Activated CD8-positive, alpha-beta memory T cell treated with anti-CD3 and anti-CD28 coated beads, Interleukin-2, amount 10 ng/mL, durations not matched to agents 7 days and 5 days (primary cell): Measurements from ENCODE around the gene ERBB4. TPM values are rescaled to one million over a fixed set of nuclear protein-coding genes. Genes with fewer than 3 reads are reported as not detected.

Source experiments
- ATAC-seq: fragments of 150-1000 bp; cut with Tn5 transposase; one replicate; pipeline ENCODE4 v1.10.0; 2021; ENCODE audit warnings: moderate library complexity
- CTCF ChIA-PET: fragments of 350-600 bp; sonication (Branson Sonifier 250); formaldehyde crosslinking; loops from one replicate; lab custom pipeline; 2021; ENCODE audit warnings: antibody characterized with exemption; lab: Charles Lee
- DNase-seq: peaks from one replicate; pipeline ENCODE4 v3.0.0-alpha.2; 2020
- H3K27ac Mint-ChIP-seq: one replicate; pipeline ENCODE4 v1.8.0; 2021; ENCODE audit warnings: mild to moderate bottlenecking, mixed read lengths
- H3K27me3 Mint-ChIP-seq: one replicate; pipeline ENCODE4 v1.8.0; 2021; ENCODE audit warnings: mixed read lengths
- H3K36me3 Mint-ChIP-seq: one replicate; pipeline ENCODE4 v1.8.0; 2021; ENCODE audit warnings: mild to moderate bottlenecking, mixed read lengths
- H3K4me1 Mint-ChIP-seq: one replicate; pipeline ENCODE4 v1.8.0; 2021; ENCODE audit warnings: mixed read lengths
- H3K4me3 Mint-ChIP-seq: one replicate; pipeline ENCODE4 v1.8.0; 2021; ENCODE audit warnings: mild to moderate bottlenecking, moderate library complexity, mixed read lengths
- H3K9me3 Mint-ChIP-seq: one replicate; pipeline ENCODE4 v1.8.0; 2022; ENCODE audit warnings: low read depth, mixed read lengths
- total RNA-seq, 2 experiments: library from RNA; stranded (reverse); gene quantifications; one replicate each; pipeline ENCODE4 v1.2.3, GENCODE V29; 2021

Gene ERBB4
- total RNA-seq, 2 experiments from 2014 or later: not detected

DNA sequence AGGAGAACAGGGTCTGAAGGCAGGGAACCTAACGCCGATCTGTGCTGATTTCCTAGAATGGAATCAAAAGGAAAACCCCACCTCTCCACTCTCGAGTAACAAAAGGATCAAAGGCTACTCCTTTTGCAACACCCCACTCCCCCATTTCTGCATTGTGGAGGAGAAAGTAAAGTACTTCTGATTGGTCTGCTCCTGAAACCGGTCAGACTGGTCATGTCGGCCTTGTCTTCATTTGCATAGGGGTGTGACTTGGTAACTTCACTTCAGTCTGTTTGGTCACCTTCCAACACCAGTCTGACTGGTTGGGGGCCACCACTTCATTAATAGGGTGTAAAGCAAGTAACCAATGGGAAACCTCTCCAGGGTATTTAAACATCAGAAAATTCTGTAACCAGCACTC lies 771.9 kb downstream of the ERBB4 start:
- Mint-ChIP-seq H3K36me3 (no peaks in the 10 kb centered on the region), H3K27me3 (no peaks in the 10 kb centered on the region), H3K27ac (no peak overlapping the region), H3K9me3 (peaks cover 4% of the 10 kb centered on the region), H3K4me1 (no peaks in the 10 kb centered on the region), H3K4me3 (no peak overlapping the region)
- ATAC-seq: no peak
- CTCF ChIA-PET: no interaction called here
- no peak for DNase-seq

DNA sequence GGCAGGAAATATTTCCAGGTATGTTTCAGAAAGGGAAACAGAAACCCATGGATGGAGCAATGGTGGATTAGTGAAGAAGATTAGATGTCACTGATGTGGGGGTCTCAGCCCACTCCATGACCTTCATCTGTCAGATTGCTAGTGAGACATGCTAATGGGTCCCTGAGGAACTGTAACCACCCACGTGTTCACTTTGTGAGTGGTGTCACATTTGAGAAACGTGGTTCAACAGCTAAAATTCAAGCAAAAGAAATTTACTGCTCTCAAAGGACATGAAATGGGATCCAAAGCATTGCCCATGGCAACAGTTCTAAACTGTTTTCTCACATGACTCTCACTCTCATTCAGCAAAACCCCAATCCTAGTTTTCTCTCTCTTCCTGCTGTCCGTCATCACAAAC lies 776.1 kb downstream of the ERBB4 start:
- H3K36me3 Mint-ChIP-seq: no peaks in the 10 kb centered on the region
- H3K27ac Mint-ChIP-seq: no peak overlapping the region
- no peak overlapping the region for H3K4me3 Mint-ChIP-seq
- CTCF ChIA-PET: no interaction called here
- DNase-seq: no peak
- ATAC-seq: no peak
- H3K4me1 Mint-ChIP-seq: no peaks in the 10 kb centered on the region
- H3K9me3 Mint-ChIP-seq: no peaks in the 10 kb centered on the region
- H3K27me3 Mint-ChIP-seq: no peaks in the 10 kb centered on the region

DNA sequence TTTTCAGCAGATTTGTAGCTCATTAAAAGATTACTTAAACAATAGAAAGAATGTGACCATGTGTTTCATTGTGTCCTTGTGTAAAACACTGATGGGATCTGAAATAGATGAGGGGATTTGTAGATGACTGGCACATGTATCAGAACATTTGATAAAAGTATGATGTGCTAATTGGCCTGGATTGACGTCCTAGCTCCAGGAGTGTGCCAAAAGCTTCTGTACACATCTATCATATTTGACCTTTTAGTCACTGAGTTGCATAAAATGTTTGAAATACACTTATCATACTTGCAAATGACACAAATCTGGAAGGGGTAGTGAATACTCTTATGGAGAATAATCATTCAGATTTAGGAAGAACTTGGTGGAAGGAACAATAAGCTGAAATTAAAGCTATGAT lies 778.5 kb downstream of the ERBB4 start:
- Mint-ChIP-seq H3K36me3 (no peaks in the 10 kb centered on the region), H3K9me3 (no peaks in the 10 kb centered on the region), H3K4me1 (no peaks in the 10 kb centered on the region), H3K4me3 (no peak overlapping the region), H3K27me3 (no peaks in the 10 kb centered on the region), H3K27ac (no peak overlapping the region)
- no peak for ATAC-seq
- DNase-seq: no peak
- CTCF ChIA-PET: no interaction called here

DNA sequence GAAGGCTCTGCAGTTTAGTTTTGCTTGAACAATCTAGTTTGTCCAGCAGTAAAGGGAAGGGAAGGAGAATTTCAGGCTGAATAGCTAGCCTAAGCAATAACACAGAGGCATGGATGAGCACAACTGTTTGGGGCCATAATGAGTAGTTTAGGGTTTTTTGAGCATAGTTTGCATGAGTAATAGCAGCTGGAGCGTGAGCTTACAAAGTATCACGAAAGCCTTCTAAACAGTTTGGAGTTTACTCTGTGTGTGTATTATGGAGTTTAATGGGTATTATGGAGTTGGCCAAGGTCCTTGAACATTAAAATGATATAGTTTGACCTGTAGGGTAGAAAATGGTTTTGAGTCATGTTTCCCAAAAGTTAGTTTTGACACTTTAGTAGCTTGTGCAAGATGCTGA lies 782.3 kb downstream of the ERBB4 start:
- Mint-ChIP-seq H3K4me1 (no peaks in the 10 kb centered on the region), H3K36me3 (no peaks in the 10 kb centered on the region), H3K9me3 (no peaks in the 10 kb centered on the region), H3K27ac (no peak overlapping the region), H3K4me3 (no peak overlapping the region), H3K27me3 (no peaks in the 10 kb centered on the region)
- CTCF ChIA-PET: interaction anchor here (0.9 kb wide), 1 partner anchor 11 kb away, joined by 3 read pairs; no protein-coding TSS in a partner anchor
- no peak for DNase-seq
- ATAC-seq: no peak

DNA sequence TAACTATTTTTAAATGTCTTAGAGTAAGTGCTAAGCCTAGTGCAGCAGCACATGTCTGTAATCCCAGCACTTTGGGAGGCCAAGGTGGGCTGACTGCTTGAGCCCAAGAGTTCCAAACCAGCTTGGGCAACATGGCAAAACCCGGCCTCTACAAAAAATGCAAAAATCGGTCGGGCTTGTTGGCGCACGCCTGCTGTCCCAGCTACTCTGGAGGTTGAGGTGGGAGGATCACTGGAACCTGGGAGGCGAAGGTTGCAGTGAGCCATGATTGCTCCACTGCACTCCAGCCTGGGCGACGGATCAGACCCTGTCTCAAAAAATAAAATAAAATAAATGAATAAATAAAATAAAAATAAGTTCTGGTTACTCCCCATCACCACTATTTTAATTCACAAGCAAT lies 783.4 kb downstream of the ERBB4 start:
- CTCF ChIA-PET: no interaction called here
- Mint-ChIP-seq H3K4me1 (no peaks in the 10 kb centered on the region), H3K9me3 (no peaks in the 10 kb centered on the region), H3K4me3 (no peak overlapping the region), H3K36me3 (no peaks in the 10 kb centered on the region), H3K27ac (no peak overlapping the region), H3K27me3 (no peaks in the 10 kb centered on the region)
- DNase-seq (no peak), ATAC-seq (no peak)

DNA sequence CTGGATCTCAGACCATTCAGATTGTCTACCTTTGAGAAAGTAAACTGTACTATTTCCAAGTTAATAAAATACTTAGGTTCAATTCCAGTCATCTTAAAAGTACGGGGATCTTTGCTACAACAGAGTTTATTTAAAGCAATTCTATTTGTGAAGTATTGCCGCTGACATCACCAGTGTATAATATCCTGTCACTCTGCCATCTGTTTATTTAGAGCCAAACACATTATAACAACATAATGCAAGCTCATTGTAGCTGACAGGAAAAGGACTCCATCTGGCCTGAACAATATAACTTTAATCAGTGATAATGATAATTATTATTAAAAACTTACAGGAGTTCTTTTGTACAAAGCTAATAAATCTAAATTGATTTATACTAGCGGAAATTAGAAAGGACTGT lies 786.8 kb downstream of the ERBB4 start:
- Mint-ChIP-seq H3K4me3 (no peak overlapping the region), H3K27me3 (no peaks in the 10 kb centered on the region), H3K9me3 (no peaks in the 10 kb centered on the region), H3K36me3 (no peaks in the 10 kb centered on the region), H3K4me1 (no peaks in the 10 kb centered on the region), H3K27ac (no peak overlapping the region)
- no peak for DNase-seq
- CTCF ChIA-PET: no interaction called here
- no peak for ATAC-seq

- CTCF ChIA-PET: no interaction called here
- ATAC-seq (no peak), DNase-seq (no peak)
- Mint-ChIP-seq H3K4me3 (no peak overlapping the region), H3K36me3 (no peaks in the 10 kb centered on the region), H3K27me3 (no peaks in the 10 kb centered on the region), H3K9me3 (no peaks in the 10 kb centered on the region), H3K4me1 (no peaks in the 10 kb centered on the region), H3K27ac (no peak overlapping the region)
Observed at GRCh38 chr2:211748339-211748738, 790.3 kb downstream of the ERBB4 start.

DNA sequence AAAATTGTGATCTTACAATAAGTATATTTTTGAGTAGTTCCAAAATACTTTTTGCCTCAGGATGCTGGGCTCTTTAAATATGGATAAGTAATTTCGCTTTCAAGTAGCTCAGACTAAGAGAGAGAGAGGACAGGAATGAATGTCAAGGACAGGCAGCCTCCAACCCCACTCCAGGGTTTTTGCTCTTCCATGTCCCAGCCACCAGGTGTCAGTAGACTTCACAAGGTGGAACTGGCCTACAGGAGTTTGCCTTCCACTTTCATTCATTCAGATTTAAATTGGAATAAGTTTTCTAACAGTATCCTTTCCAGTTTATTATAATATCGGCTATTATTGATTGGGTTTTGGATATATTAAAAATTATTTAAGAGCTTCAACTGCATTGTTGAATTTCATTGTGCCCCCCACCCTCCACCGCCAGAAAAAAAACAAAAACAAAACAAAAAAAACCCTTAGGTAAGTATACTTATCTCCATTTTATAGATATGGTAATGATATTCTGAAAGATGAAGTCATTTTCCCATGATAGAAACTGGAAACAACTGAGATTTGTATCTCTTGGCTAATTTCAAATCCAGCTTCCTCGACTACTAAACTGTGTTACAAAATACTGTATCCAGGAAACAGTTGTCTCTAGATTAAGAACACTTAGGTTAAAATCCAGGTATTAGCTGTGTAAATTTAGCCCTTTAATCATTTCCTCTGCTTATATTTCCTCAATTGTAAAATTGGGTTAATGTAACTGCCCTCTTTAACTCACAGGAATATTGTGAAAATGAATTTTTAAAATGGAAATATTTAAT lies 793.1 kb downstream of the ERBB4 start:
- H3K4me1 Mint-ChIP-seq: no peaks in the 10 kb centered on the region

GRCh38 chr2:211744379-211744778 lies 794.2 kb downstream of the ERBB4 start:
- DNase-seq (no peak), ATAC-seq (no peak)
- no peaks in the 10 kb centered on the region for H3K36me3 Mint-ChIP-seq
- H3K4me3 Mint-ChIP-seq: no peak overlapping the region
- no peaks in the 10 kb centered on the region for H3K9me3 Mint-ChIP-seq
- H3K27ac Mint-ChIP-seq: no peak overlapping the region
- CTCF ChIA-PET: interaction anchor here (0.8 to 3.7 kb wide), 5 partner anchors 14 to 825 kb away, joined by 3 to 13 read pairs (median 5); no protein-coding TSS in a partner anchor
- no peaks in the 10 kb centered on the region for H3K4me1 Mint-ChIP-seq
- H3K27me3 Mint-ChIP-seq: no peaks in the 10 kb centered on the region

More for the DNA sequence above, 793.1 kb downstream of the ERBB4 start:
- Mint-ChIP-seq H3K27me3 (no peaks in the 10 kb centered on the region), H3K36me3 (no peaks in the 10 kb centered on the region), H3K27ac (no peak overlapping the region), H3K9me3 (no peaks in the 10 kb centered on the region), H3K4me3 (no peak overlapping the region)
- peak; percentile 44 for DNase-seq
- peak; percentile 57 for ATAC-seq
- CTCF ChIA-PET: interaction anchor here (0.7 to 3.7 kb wide), 6 partner anchors 11 to 824 kb away, joined by 3 to 13 read pairs (median 4); no protein-coding TSS in a partner anchor

- DNase-seq (no peak), ATAC-seq (no peak)
- CTCF ChIA-PET: no interaction called here
- H3K4me3 Mint-ChIP-seq: no peak overlapping the region
- H3K4me1 Mint-ChIP-seq: no peaks in the 10 kb centered on the region
- H3K36me3 Mint-ChIP-seq: no peaks in the 10 kb centered on the region
- H3K27ac Mint-ChIP-seq: no peak overlapping the region
- H3K27me3 Mint-ChIP-seq: no peaks in the 10 kb centered on the region
- no peaks in the 10 kb centered on the region for H3K9me3 Mint-ChIP-seq
Observed at GRCh38 chr2:211741966-211742365, 796.6 kb downstream of the ERBB4 start.

- H3K36me3 Mint-ChIP-seq: no peaks in the 10 kb centered on the region
- H3K9me3 Mint-ChIP-seq: no peaks in the 10 kb centered on the region
- DNase-seq (no peak), ATAC-seq (no peak)
- H3K4me3 Mint-ChIP-seq: no peak overlapping the region
- no peaks in the 10 kb centered on the region for H3K27me3 Mint-ChIP-seq
- H3K4me1 Mint-ChIP-seq: no peaks in the 10 kb centered on the region
- CTCF ChIA-PET: interaction anchor here (0.7 kb wide), 1 partner anchor 35 kb away, joined by 3 read pairs; no protein-coding TSS in a partner anchor
- no peak overlapping the region for H3K27ac Mint-ChIP-seq
Observed at GRCh38 chr2:211737282-211737681, 801.3 kb downstream of the ERBB4 start.

DNA sequence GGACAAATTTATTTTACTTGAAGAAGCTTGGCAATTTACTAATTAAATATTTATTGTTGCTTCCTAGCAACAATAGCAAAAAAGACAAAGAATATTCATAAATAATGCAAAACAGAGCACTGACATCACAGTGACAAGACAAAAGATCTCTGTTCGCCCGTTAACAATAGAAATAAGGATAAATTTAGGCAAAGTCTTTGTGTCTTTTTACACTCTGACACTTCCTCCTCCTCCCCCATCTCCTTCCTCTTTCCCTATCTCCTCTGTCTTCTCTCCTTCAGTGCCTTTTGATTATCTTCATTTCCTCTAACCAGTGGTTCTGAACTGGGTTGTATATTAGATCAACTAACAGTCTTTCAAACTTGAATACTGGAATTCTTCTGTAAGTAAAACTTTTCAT lies 808.4 kb downstream of the ERBB4 start:
- DNase-seq (no peak), ATAC-seq (no peak)
- no peaks in the 10 kb centered on the region for H3K27me3 Mint-ChIP-seq
- H3K9me3 Mint-ChIP-seq: no peaks in the 10 kb centered on the region
- CTCF ChIA-PET: interaction anchor here (0.9 kb wide), 1 partner anchor 15 kb away, joined by 3 read pairs; no protein-coding TSS in a partner anchor
- no peak overlapping the region for H3K27ac Mint-ChIP-seq
- no peak overlapping the region for H3K4me3 Mint-ChIP-seq
- H3K4me1 Mint-ChIP-seq: no peaks in the 10 kb centered on the region
- H3K36me3 Mint-ChIP-seq: no peaks in the 10 kb centered on the region

DNA sequence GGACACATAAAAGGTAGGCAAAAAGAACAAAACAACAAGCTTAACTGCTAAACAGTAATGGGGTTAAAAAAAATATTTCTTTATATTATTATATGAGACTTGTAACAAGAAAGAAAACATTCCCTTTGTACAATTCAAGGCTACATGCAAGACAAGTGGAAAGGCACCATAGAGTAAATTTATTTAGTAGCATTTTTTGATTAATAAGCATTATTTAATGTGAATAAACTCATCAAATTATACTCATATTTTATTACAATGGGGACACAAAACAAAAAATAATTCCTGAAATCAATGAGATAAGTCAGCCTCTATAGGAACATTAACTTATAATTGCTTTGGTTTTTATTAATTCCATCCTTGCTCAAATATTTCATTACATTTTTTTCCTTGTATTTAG lies 809.2 kb downstream of the ERBB4 start:
- CTCF ChIA-PET: no interaction called here
- Mint-ChIP-seq H3K36me3 (no peaks in the 10 kb centered on the region), H3K4me3 (no peak overlapping the region), H3K27me3 (no peaks in the 10 kb centered on the region), H3K27ac (no peak overlapping the region), H3K9me3 (no peaks in the 10 kb centered on the region), H3K4me1 (no peaks in the 10 kb centered on the region)
- DNase-seq (no peak), ATAC-seq (no peak)

- CTCF ChIA-PET: no interaction called here
- no peaks in the 10 kb centered on the region for H3K27me3 Mint-ChIP-seq
- no peak overlapping the region for H3K27ac Mint-ChIP-seq
- no peak overlapping the region for H3K4me3 Mint-ChIP-seq
- ATAC-seq (no peak), DNase-seq (no peak)
- no peaks in the 10 kb centered on the region for H3K4me1 Mint-ChIP-seq
- no peaks in the 10 kb centered on the region for H3K9me3 Mint-ChIP-seq
- H3K36me3 Mint-ChIP-seq: no peaks in the 10 kb centered on the region
Observed at GRCh38 chr2:211724933-211725332, 813.7 kb downstream of the ERBB4 start.
